ENCODE results near the gene STX18.

DNA sequence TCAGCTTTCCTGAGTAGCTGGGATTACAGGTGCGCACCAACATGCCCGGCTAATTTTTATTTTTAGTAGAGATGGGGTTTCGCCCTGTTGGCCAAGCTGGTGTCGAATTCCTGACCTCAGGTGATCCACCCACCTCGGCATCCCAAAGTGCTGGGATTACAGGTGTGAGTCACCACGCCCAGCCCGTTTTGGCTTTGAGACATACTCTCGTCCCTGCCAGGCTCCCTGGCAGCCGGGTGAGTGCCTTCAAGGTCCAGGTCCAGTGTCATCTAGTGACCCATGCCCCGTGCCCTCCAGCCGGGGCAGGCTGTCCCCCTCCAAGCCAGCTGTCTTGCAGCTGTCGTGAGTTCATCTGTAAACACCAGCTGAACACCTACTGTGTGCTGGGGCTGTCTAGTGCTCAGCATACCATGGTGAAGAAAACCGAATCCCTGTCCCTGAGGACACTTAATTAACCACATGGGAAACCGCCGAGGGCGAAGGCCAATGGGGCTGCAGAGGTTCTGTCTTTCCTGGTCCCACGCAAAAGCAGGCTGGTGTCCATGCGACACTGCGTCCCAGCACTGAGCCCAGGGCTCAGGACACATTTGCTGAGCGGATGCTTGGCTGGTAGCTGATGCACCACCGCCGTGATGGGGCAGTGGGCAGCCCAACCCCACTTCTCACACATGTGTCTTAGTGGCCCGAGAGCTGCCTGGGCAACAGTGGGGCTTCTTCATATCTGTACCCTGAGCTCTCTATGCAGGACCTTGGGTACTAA, 133.1 kb downstream of the STX18 start:
- TF ChIP-seq ZNF274 (IDR thresholded peaks at IDR 0.05; ENCODE audit: low read depth, low read length) (no peak), YY1 (IDR thresholded peaks at IDR 0.05; ENCODE audit: insufficient read depth, insufficient read length) (no peak)

All from NT2/D1 (cell line).